ENCODE results near the gene PDYN.

Gene PDYN

GRCh38 chr20:1951436-1952115 lies 42.3 kb downstream of the PDYN start:
- no peak for DNase-seq (ENCODE audit: low read depth)

DNA sequence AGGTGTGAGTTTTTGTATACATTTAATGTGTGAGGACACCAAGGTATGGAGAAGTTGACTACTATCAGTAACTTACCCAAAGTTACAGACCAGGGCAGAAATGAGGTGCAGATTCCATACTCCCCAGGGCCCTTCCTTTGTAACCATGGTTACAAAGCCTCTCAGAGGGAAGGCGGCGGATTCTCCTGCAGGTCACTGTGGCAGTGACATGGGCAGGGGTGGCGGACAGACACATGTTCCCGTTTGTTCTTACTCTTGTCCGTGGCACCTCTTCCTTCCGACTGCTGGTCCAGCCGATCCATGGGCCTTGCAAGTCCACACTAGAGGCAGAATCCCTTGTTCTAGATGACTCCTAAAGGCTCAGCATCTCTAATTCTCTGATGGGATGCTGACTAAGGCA lies 43.0 kb downstream of the PDYN start:
- DNase-seq (ENCODE audit: low read depth): no peak

GRCh38 chr20:1949347-1950100 lies 44.3 kb downstream of the PDYN start:
- no peak for DNase-seq (ENCODE audit: low read depth)

DNA sequence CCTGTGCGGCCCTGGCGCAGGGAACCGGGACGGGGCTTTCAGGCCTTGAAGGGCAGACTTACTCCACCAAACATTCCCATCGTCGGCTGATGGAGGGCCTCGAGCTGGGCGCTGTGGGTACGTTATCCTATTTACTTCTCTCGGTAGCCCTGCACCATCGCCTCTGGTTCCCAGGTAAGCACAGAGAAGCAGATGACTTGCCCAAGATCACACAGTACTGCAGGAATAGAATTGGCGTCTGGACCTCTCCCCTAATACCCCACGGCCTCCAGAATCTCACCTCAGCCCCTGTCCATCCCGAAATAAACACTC lies 46.4 kb downstream of the PDYN start:
- DNase-seq (ENCODE audit: low read depth): no peak

- DNase-seq (ENCODE audit: low read depth): no peak
Measured at GRCh38 chr20:1946762-1947534, 46.9 kb downstream of the PDYN start.

DNA sequence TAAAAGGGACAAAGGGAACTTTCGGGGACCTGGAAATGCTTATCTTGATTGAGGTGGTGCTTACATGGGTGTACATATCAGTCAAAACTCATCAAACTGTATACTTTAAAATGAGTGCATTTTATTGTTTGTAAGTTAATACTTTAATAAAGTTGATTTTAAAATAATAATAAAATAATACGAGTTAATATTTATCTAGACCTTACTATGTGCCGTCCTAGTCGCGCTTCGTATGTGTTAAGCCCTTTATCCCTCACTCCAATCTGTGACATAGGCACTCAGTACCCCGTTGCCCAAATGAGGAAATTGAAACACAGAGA lies 47.5 kb downstream of the PDYN start:
- DNase-seq (ENCODE audit: low read depth): no peak

- no peak for DNase-seq (ENCODE audit: low read depth)
Measured at GRCh38 chr20:1945660-1946059, 48.2 kb downstream of the PDYN start.

DNA sequence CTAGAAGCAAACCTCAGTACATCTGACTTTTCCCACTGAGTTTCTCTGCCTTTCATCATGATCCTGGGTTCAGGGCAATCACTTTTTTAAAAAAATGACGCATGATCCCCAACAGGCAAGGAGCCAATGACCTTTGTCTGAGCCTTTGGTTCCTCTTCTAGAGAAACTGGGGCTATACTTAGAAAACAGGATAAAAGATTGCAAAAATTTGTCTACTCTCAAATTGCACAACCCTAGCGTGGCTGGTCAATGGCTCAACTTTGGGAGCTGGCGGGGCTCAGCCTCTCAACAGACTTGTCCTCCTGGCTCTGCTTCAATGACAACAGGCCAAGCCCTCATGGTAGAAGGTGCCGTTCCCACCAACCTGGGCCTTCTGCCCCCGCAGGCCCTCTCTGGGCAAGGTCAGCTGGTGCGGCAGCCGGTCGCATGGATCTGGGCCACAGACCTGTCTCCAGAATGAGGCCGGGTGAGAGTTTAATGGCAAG lies 48.7 kb downstream of the PDYN start:
- no peak for DNase-seq (ENCODE audit: low read depth)

DNA sequence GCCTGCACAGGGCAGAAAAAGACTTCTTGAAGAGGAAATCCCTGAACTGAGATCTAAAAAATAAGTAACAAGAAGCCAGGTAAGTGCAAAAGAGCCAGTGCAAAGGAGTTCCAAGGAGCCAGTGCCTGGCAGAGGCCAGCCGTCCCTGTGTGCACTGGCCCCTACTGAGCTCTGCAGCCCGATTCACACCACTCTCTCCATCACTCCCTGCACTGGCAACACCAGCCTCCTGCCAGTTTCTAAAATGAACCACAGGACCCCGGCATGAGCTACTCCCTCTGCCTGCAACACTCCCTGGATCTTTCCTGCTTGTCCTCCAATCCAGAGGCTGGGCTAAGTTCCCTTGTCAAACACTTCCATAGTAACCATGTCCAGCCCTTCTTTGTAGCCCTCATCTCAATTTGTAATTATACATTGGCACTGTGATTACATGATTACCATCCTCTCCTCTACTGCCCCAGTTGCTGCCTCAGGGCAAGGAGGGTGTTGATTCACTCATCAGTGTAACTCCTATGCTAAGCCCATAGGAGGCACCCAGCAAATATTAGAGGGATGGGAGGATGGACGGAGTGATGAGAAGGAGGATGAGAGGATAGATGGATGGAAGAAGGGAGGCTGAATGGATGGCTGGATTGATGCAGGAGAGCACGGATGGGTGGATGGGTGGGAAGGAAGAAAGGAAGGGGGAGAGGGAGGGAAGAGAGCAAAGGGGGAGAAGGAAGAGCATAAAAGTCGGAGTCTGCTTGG lies 49.3 kb downstream of the PDYN start:
- DNase-seq (ENCODE audit: low read depth): no peak

DNA sequence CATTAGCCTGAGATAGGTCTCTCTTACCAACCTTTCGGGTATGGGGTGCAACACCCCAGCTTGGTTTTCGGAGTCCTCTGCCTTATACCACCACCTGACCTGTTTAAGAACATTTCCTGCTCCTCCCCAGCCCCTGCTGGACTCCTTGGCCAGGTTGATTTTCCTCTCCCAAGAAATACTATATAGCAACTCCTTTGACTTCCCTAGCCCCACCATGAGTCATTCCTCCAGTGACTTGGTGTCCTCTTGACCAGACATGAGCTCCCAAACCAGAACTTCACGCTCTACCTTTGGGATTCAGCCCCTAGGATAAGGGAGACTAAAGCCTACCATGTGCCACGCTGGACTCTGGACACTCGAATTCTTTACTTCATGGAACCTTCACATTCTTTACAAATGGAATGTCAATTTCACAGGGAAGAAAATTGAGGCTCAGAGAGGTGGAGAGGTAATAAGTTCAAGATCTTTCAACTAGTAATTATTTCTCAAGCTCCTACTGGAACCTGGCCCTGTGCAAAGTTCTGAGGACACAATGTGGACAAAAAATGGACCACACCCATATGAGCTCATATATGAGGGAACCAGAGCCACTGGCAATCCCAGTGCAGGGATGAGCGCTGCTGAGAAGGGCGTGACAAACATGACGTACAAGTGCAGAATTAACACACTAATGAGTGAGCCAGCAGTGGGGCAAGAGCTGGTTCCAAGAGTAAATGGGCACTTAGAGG lies 50.4 kb downstream of the PDYN start:
- DNase-seq (ENCODE audit: low read depth): no peak

GRCh38 chr20:1942486-1943274 lies 51.2 kb downstream of the PDYN start:
- no peak for DNase-seq (ENCODE audit: low read depth)

- no peak for DNase-seq (ENCODE audit: low read depth)
Measured at GRCh38 chr20:1942061-1942460, 51.8 kb downstream of the PDYN start.

- no peak for DNase-seq (ENCODE audit: low read depth)
Measured at GRCh38 chr20:1941226-1941625, 52.6 kb downstream of the PDYN start.

DNA sequence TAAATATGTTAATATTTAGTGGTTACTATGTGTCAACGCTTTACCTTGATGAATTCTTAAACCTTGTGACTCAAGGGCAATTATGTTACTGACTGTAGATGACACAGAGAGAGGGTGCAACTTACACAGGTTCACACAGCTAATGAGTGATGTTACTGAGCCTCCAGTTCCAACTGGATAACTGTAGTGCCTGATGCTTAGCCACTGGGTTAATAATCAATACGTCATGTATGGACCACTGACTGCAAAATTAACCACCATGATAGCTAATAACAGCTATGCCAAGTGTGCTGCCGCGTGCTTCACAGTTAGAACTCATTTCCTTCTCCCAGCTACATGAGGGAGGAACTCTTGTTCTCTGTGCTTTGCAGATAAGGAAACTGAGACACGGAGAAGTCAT lies 53.3 kb downstream of the PDYN start:
- DNase-seq (ENCODE audit: low read depth): no peak

DNA sequence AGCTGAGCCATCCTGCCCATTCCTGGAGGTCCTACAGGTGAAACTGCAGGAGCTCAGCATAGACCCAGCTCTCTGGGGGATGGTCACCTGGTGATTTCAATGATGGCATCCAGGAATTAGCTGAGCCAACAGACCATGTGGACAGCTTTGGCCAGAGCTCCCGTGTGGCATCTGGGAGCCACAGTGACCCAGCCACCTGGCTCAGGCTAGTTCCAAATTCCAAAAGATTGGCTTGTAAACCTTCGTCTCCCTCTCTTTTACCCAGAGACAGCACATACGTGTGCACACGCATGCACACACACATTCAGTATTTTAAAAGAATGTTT lies 54.6 kb downstream of the PDYN start:
- no peak for DNase-seq (ENCODE audit: low read depth)

GRCh38 chr20:1938464-1939269 lies 55.2 kb downstream of the PDYN start:
- DNase-seq (ENCODE audit: low read depth): no peak

- DNase-seq (ENCODE audit: low read depth): no peak
Measured at GRCh38 chr20:1937316-1937976, 56.4 kb downstream of the PDYN start.

DNA sequence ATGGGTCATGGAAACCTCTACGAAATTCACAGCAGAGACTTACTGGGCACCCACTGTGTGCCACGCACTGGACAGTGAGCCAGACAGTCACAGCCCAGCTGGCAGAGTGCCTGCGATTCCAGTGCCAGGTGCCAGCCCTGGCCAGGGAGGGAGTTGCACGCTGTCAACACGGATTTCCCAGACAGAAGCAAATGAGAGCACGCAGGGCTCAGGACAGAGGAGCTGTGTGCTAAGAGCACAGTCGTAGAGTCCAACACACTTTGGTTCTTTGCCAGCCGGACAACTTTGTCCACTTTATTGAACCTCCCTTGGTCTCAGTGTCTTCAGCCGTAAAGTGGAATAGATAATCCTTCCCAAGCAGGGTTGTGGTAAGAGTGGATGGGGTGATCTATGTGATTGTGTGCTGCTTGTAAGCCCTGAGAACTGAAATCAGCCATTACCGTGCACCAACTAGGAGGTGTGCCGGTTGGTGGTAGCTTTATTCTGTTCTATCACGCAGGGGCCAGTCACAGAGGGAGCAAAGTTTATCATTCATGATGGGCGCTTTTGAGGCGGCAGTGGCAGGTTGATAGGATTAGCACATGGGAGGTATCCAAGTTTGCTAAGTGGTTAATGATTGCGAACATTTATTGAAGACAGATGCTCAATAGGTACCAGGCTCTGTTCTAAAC lies 58.0 kb downstream of the PDYN start:
- no peak for DNase-seq (ENCODE audit: low read depth)

Data from activated gamma-delta T cell treated with anti-CD3 and anti-CD28 coated beads, Interleukin-2, amount 50 U/mL, for 16 hours (primary cell).